ENCODE data around the gene HEXIM2.

The HEXIM2 gene

DNA sequence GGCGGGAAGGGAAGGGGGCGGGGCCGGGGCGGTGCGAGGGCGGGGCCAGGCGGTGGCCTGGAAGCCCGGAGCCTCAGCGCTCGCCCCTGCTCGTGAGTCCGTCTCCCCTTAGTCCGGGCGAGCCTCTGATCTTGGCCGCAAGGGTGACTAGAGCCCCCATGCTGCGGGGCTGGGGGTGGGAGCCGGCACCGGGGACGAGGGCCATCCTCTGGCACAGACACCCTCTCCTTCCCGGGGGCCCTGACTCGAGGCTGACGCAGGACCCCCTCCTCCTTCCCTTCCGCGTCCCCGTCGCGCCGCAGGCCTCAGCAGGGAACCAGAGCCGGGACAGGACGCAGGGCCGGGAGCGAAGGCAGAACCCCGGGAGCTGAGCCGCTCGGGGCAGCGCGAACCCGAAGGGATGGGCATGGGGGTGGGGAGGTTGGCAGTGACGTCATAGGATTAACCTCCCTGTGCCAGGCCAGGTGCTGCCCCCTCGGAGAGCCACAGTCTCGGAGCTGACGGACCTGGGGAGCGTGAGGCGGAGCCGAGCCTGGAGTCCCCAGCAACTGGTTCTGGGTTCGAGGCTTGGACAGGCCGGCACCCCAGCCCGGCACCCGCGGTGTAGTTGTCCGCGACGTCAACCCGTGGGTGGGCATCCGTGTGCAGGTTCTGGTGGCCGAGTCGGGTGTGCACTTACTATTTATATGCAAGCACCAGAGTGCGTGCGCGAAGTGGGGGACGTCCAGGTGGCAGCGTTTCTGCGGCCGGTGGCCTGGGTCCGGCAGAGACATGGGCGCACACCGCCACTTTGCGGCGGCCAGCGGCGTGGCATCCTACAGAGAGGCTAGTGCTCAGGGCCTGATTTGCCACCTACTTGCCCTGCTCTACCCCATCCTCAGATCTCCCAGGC is 28.9 kb upstream of the HEXIM2 start (continued):
- TF ChIP-seq, protein P1, sequence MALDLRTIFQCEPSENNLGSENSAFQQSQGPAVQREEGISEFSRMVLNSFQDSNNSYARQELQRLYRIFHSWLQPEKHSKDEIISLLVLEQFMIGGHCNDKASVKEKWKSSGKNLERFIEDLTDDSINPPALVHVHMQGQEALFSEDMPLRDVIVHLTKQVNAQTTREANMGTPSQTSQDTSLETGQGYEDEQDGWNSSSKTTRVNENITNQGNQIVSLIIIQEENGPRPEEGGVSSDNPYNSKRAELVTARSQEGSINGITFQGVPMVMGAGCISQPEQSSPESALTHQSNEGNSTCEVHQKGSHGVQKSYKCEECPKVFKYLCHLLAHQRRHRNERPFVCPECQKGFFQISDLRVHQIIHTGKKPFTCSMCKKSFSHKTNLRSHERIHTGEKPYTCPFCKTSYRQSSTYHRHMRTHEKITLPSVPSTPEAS (tag by site-specific recombination; IDR thresholded peaks at IDR 0.05) = peak; percentile 12; the same call in 1 of the 2 replicates
- TF ChIP-seq, protein P2, sequence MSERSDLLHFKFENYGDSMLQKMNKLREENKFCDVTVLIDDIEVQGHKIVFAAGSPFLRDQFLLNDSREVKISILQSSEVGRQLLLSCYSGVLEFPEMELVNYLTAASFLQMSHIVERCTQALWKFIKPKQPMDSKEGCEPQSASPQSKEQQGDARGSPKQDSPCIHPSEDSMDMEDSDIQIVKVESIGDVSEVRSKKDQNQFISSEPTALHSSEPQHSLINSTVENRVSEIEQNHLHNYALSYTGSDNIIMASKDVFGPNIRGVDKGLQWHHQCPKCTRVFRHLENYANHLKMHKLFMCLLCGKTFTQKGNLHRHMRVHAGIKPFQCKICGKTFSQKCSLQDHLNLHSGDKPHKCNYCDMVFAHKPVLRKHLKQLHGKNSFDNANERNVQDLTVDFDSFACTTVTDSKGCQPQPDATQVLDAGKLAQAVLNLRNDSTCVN (tag by site-specific recombination; optimal IDR thresholded peaks at IDR 0.05) = peak; percentile 96
- TF ChIP-seq ZSCAN23 (tag by site-specific recombination; IDR thresholded peaks at IDR 0.05) = no peak
- TF ChIP-seq, protein P3, sequence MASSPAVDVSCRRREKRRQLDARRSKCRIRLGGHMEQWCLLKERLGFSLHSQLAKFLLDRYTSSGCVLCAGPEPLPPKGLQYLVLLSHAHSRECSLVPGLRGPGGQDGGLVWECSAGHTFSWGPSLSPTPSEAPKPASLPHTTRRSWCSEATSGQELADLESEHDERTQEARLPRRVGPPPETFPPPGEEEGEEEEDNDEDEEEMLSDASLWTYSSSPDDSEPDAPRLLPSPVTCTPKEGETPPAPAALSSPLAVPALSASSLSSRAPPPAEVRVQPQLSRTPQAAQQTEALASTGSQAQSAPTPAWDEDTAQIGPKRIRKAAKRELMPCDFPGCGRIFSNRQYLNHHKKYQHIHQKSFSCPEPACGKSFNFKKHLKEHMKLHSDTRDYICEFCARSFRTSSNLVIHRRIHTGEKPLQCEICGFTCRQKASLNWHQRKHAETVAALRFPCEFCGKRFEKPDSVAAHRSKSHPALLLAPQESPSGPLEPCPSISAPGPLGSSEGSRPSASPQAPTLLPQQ (tag by site-specific recombination; IDR thresholded peaks at IDR 0.05) = peak; percentile 68; the same call in 1 of the 2 replicates
- TF ChIP-seq ZBTB17 (tag by site-specific recombination; IDR thresholded peaks at IDR 0.05) = peak; percentile 97
- no peak for TF ChIP-seq ZFP41 (tag by site-specific recombination; IDR thresholded peaks at IDR 0.05; ENCODE audit: borderline replicate concordance)
- TF ChIP-seq, protein P4, sequence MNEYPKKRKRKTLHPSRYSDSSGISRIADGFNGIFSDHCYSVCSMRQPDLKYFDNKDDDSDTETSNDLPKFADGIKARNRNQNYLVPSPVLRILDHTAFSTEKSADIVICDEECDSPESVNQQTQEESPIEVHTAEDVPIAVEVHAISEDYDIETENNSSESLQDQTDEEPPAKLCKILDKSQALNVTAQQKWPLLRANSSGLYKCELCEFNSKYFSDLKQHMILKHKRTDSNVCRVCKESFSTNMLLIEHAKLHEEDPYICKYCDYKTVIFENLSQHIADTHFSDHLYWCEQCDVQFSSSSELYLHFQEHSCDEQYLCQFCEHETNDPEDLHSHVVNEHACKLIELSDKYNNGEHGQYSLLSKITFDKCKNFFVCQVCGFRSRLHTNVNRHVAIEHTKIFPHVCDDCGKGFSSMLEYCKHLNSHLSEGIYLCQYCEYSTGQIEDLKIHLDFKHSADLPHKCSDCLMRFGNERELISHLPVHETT (tag by site-specific recombination; IDR thresholded peaks at IDR 0.05) = peak; percentile 73
- TF ChIP-seq, protein P5, sequence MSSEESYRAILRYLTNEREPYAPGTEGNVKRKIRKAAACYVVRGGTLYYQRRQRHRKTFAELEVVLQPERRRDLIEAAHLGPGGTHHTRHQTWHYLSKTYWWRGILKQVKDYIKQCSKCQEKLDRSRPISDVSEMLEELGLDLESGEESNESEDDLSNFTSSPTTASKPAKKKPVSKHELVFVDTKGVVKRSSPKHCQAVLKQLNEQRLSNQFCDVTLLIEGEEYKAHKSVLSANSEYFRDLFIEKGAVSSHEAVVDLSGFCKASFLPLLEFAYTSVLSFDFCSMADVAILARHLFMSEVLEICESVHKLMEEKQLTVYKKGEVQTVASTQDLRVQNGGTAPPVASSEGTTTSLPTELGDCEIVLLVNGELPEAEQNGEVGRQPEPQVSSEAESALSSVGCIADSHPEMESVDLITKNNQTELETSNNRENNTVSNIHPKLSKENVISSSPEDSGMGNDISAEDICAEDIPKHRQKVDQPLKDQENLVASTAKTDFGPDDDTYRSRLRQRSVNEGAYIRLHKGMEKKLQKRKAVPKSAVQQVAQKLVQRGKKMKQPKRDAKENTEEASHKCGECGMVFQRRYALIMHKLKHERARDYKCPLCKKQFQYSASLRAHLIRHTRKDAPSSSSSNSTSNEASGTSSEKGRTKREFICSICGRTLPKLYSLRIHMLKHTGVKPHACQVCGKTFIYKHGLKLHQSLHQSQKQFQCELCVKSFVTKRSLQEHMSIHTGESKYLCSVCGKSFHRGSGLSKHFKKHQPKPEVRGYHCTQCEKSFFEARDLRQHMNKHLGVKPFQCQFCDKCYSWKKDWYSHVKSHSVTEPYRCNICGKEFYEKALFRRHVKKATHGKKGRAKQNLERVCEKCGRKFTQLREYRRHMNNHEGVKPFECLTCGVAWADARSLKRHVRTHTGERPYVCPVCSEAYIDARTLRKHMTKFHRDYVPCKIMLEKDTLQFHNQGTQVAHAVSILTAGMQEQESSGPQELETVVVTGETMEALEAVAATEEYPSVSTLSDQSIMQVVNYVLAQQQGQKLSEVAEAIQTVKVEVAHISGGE (tag by site-specific recombination; conservative IDR thresholded peaks at IDR 0.05; ENCODE audit: low read depth) = peak; percentile 82
- peak; percentile 96 for TF ChIP-seq ZBTB21 (tag by site-specific recombination; IDR thresholded peaks at IDR 0.05)
- no peak for TF ChIP-seq ZNF776 (tag by site-specific recombination; IDR thresholded peaks at IDR 0.05; ENCODE audit: borderline replicate concordance)
- TF ChIP-seq ZNF600 (tag by site-specific recombination; IDR thresholded peaks at IDR 0.05) = peak; percentile 99
- TF ChIP-seq OSR2 (tag by site-specific recombination; IDR thresholded peaks at IDR 0.05) = 0 out of 2 replicates have a peak, but pooled peaks have one; percentile 12
- TF ChIP-seq ZNF24 (tag by site-specific recombination; IDR thresholded peaks at IDR 0.05) = peak; percentile 52; the same call in 1 of the 2 replicates
- TF ChIP-seq ZNF501 (tag by site-specific recombination; IDR thresholded peaks at IDR 0.05) = peak; percentile 91
- TF ChIP-seq, protein P6, sequence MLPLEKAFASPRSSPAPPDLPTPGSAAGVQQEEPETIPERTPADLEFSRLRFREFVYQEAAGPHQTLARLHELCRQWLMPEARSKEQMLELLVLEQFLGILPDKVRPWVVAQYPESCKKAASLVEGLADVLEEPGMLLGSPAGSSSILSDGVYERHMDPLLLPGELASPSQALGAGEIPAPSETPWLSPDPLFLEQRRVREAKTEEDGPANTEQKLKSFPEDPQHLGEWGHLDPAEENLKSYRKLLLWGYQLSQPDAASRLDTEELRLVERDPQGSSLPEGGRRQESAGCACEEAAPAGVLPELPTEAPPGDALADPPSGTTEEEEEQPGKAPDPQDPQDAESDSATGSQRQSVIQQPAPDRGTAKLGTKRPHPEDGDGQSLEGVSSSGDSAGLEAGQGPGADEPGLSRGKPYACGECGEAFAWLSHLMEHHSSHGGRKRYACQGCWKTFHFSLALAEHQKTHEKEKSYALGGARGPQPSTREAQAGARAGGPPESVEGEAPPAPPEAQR (tag by site-specific recombination; IDR thresholded peaks at IDR 0.05) = no peak
- peak; percentile 91 for TF ChIP-seq GLIS1 (tag by site-specific recombination; IDR thresholded peaks at IDR 0.05)
- peak; percentile 27 for TF ChIP-seq ZNF654 (tag by site-specific recombination; IDR thresholded peaks at IDR 0.05; ENCODE audit: low read depth)
- TF ChIP-seq SETDB1 (IDR thresholded peaks at IDR 0.05; ENCODE audit: insufficient read length, low read length) = no peak
- TF ChIP-seq ZBTB20 (tag by site-specific recombination; IDR thresholded peaks at IDR 0.05) = peak; percentile 92
- TF ChIP-seq, protein P7, sequence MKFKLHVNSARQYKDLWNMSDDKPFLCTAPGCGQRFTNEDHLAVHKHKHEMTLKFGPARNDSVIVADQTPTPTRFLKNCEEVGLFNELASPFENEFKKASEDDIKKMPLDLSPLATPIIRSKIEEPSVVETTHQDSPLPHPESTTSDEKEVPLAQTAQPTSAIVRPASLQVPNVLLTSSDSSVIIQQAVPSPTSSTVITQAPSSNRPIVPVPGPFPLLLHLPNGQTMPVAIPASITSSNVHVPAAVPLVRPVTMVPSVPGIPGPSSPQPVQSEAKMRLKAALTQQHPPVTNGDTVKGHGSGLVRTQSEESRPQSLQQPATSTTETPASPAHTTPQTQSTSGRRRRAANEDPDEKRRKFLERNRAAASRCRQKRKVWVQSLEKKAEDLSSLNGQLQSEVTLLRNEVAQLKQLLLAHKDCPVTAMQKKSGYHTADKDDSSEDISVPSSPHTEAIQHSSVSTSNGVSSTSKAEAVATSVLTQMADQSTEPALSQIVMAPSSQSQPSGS (tag by site-specific recombination; IDR thresholded peaks at IDR 0.05; ENCODE audit: low read depth) = peak; percentile 99
- TF ChIP-seq ZNF76 (tag by site-specific recombination; IDR thresholded peaks at IDR 0.05; ENCODE audit: borderline replicate concordance, low read depth) = peak; percentile 31; the same call in 1 of the 2 replicates
- TF ChIP-seq BCL11A (tag by site-specific recombination; IDR thresholded peaks at IDR 0.05; ENCODE audit: low read depth) = peak; percentile 78
- peak; percentile 70 for TF ChIP-seq KLF9 (tag by site-specific recombination; IDR thresholded peaks at IDR 0.05; ENCODE audit: low read depth)
- TF ChIP-seq ZBTB8A (tag by site-specific recombination; IDR thresholded peaks at IDR 0.05) = peak; percentile 65

All from HEK293 (cell line).